H9 (cell line): Measurements from ENCODE around the gene CRYGD. TPM values are rescaled to one million over a fixed set of nuclear protein-coding genes. Genes with fewer than 3 reads are reported as not detected.

Experiments
- DNase-seq: peaks from one replicate; pipeline ENCODE4 v3.0.0-alpha.2; 2017
- H2AFZ ChIP-seq: one replicate; pipeline ENCODE4 v1.6.1; 2013; ENCODE audit warnings: mild to moderate bottlenecking, low read length, control low read depth, moderate library complexity
- H2AK5ac ChIP-seq: 2 replicates; pipeline ENCODE4 v1.6.1; 2013; ENCODE audit warnings: low read length, control low read depth, mixed read lengths; ENCODE audit not compliant: insufficient read length
- H2BK120ac ChIP-seq: one replicate; pipeline ENCODE4 v1.6.1; 2013; ENCODE audit warnings: low read depth, mild to moderate bottlenecking, low read length, control low read depth, inconsistent platforms; ENCODE audit not compliant: poor library complexity, severe bottlenecking
- H2BK12ac ChIP-seq: 2 replicates; pipeline ENCODE4 v1.6.1; 2013; ENCODE audit warnings: low read length, control low read depth, mixed read lengths, low read depth; ENCODE audit not compliant: insufficient read length
- H2BK15ac ChIP-seq: 2 replicates; pipeline ENCODE4 v1.6.1; 2013; ENCODE audit warnings: low read depth, low read length, control low read depth
- H2BK20ac ChIP-seq: one replicate; pipeline ENCODE4 v1.6.1; 2013; ENCODE audit warnings: low read depth, mild to moderate bottlenecking, low read length, control low read depth, inconsistent platforms; ENCODE audit not compliant: poor library complexity, severe bottlenecking
- H2BK5ac ChIP-seq: 2 replicates; pipeline ENCODE4 v1.6.1; 2013; ENCODE audit warnings: low read length, control low read depth, mixed read lengths; ENCODE audit not compliant: insufficient read length
- H3K14ac ChIP-seq: 2 replicates; pipeline ENCODE4 v1.6.1; 2013; ENCODE audit warnings: low read length, control low read depth; ENCODE audit not compliant: insufficient read depth
- H3K18ac ChIP-seq: 2 replicates; pipeline ENCODE4 v1.6.1; 2013; ENCODE audit warnings: low read depth, mild to moderate bottlenecking, mixed read lengths, low read length, control low read depth; ENCODE audit not compliant: insufficient read length
- H3K23ac ChIP-seq: 2 replicates; pipeline ENCODE4 v1.6.1; 2013; ENCODE audit warnings: low read length, control low read depth, mixed read lengths, low read depth; ENCODE audit not compliant: insufficient read length
- H3K23me2 ChIP-seq: 2 replicates; pipeline ENCODE4 v1.6.1; 2013; ENCODE audit warnings: low read depth, mild to moderate bottlenecking, mixed read lengths, low read length, control low read depth; ENCODE audit not compliant: insufficient read length, poor library complexity, severe bottlenecking
- H3K27ac ChIP-seq: 2 replicates; pipeline ENCODE4 v1.5.1; 2013; ENCODE audit warnings: low read length, control low read depth, mixed read lengths, low read depth; ENCODE audit not compliant: insufficient read length
- H3K27me3 ChIP-seq: 2 replicates; pipeline ENCODE4 v1.6.1; 2013; ENCODE audit warnings: low read length, control low read depth, inconsistent platforms; ENCODE audit not compliant: insufficient read depth
- H3K4ac ChIP-seq: 2 replicates; pipeline ENCODE4 v1.6.1; 2013; ENCODE audit warnings: low read depth, mild to moderate bottlenecking, control low read depth, inconsistent platforms, low read length, moderate library complexity
- H3K4me1 ChIP-seq: 2 replicates; pipeline ENCODE4 v1.6.1; 2013; ENCODE audit warnings: low read length, control low read depth, inconsistent platforms; ENCODE audit not compliant: insufficient read depth
- H3K4me2 ChIP-seq: 2 replicates; pipeline ENCODE4 v1.6.1; 2013; ENCODE audit warnings: low read length, control low read depth, mixed read lengths; ENCODE audit not compliant: insufficient read length, insufficient read depth
- H3K56ac ChIP-seq: 2 replicates; pipeline ENCODE4 v1.6.1; 2013; ENCODE audit warnings: low read depth, mild to moderate bottlenecking, mixed read lengths, low read length, control low read depth; ENCODE audit not compliant: insufficient read length
- H3K79me1 ChIP-seq: 2 replicates; pipeline ENCODE4 v1.6.1; 2013; ENCODE audit warnings: low read depth, mild to moderate bottlenecking, moderate library complexity, low read length, control low read depth, inconsistent platforms; ENCODE audit not compliant: insufficient read depth, poor library complexity, severe bottlenecking
- H3K79me2 ChIP-seq: 2 replicates; pipeline ENCODE4 v1.6.1; 2013; ENCODE audit warnings: low read length, control low read depth, inconsistent platforms; ENCODE audit not compliant: insufficient read depth
- H3K9ac ChIP-seq: 2 replicates; pipeline ENCODE4 v1.6.1; 2013; ENCODE audit warnings: low read length, control low read depth, mixed read lengths; ENCODE audit not compliant: insufficient read length; ENCODE audit errors: extremely low read depth
- H3K9me3 ChIP-seq: one replicate; pipeline ENCODE4 v1.6.1; 2013; ENCODE audit warnings: low read depth, low read length, inconsistent platforms; ENCODE audit not compliant: control insufficient read depth
- H3T11ph ChIP-seq: one replicate; pipeline ENCODE4 v1.6.1; 2013; ENCODE audit warnings: mild to moderate bottlenecking, low read length, control low read depth, inconsistent platforms
- H4K20me1 ChIP-seq: one replicate; pipeline ENCODE4 v1.6.1; 2013; ENCODE audit not compliant: control insufficient read depth, insufficient read length, insufficient read depth
- H4K5ac ChIP-seq: 2 replicates; pipeline ENCODE4 v1.6.1; 2013; ENCODE audit warnings: low read depth, mild to moderate bottlenecking, mixed read lengths, low read length, control low read depth; ENCODE audit not compliant: insufficient read length
- H4K8ac ChIP-seq: replicated peaks from 2 replicates; pipeline ENCODE4 v1.6.1; 2013; ENCODE audit warnings: low read length, control low read depth, mixed read lengths, low read depth; ENCODE audit not compliant: insufficient read length
- H4K91ac ChIP-seq: 2 replicates; pipeline ENCODE4 v1.6.1; 2013; ENCODE audit warnings: low read depth, mild to moderate bottlenecking, moderate library complexity, mixed read lengths, low read length, control low read depth; ENCODE audit not compliant: insufficient read length
- H3K27ac Mint-ChIP-seq, 3 experiments: 2 replicates in 2 of 3; 3 replicates in 1 of 3; pipeline ENCODE4 v1.8.0; 2020 to 2021; ENCODE audit warnings: mixed read lengths in 3 of 3, mild to moderate bottlenecking in 1 of 3, moderate library complexity in 1 of 3
- H3K27me3 Mint-ChIP-seq: 2 replicates; pipeline ENCODE4 v1.8.0; 2021; ENCODE audit warnings: low read depth, mild to moderate bottlenecking, moderate library complexity, mixed read lengths
- H3K36me3 Mint-ChIP-seq, 3 experiments: 2 replicates in 2 of 3; 3 replicates in 1 of 3; pipeline ENCODE4 v1.8.0; 2020 to 2021; ENCODE audit warnings: low read depth in 3 of 3, mixed read lengths in 3 of 3; ENCODE audit not compliant: insufficient read depth in 1 of 3
- H3K4me1 Mint-ChIP-seq, 2 experiments: 2 replicates each; pipeline ENCODE4 v1.8.0; 2020; ENCODE audit warnings: mixed read lengths in 2 of 2
- H3K4me3 Mint-ChIP-seq, 2 experiments: 2 replicates in 1 of 2; 3 replicates in 1 of 2; pipeline ENCODE4 v1.8.0; 2020 to 2021; ENCODE audit warnings: mild to moderate bottlenecking in 2 of 2, mixed read lengths in 2 of 2, moderate library complexity in 1 of 2
- H3K9me3 Mint-ChIP-seq, 2 experiments: 2 replicates in 1 of 2; 3 replicates in 1 of 2; pipeline ENCODE4 v1.8.0; 2020; ENCODE audit warnings: mild to moderate bottlenecking in 2 of 2, mixed read lengths in 2 of 2, moderate library complexity in 1 of 2
- CTCF ChIP-seq: fragments of 200-600 bp; sonication (generic); conservative IDR thresholded peaks from 3 replicates; pipeline ENCODE4 v1.8.0; 2021; ENCODE audit warnings: antibody characterized with exemption, mild to moderate bottlenecking
- total RNA-seq: library from RNA; stranded (reverse); gene quantifications from 2 replicates; pipeline ENCODE4 v1.2.1, GENCODE V29; 2021

The CRYGD gene
- total RNA-seq, 1 experiment from 2014 or later = not detected

- Histone ChIP-seq H3T11ph (no peak overlapping the region), H3K4me1 (peaks cover 2% of the 10 kb centered on the region), H4K20me1 (no peaks in the 10 kb centered on the region), H2BK5ac (no peak overlapping the region), H3K4ac (no peak overlapping the region), H3K9ac (no peak overlapping the region), H3K9me3 (no peaks in the 10 kb centered on the region), H2BK15ac (no peak overlapping the region), H4K8ac (no peak overlapping the region), H3K56ac (no peak overlapping the region), H3K79me2 (no peaks in the 10 kb centered on the region), H2AFZ (no peak overlapping the region), H4K5ac (no peak overlapping the region), H3K27ac (no peak overlapping the region), H4K91ac (no peak overlapping the region), H2BK12ac (no peak overlapping the region), H3K4me2 (no peak overlapping the region), H3K23ac (no peak overlapping the region), H2BK120ac (no peak overlapping the region), H3K27me3 (no peaks in the 10 kb centered on the region), H2BK20ac (no peak overlapping the region), H3K18ac (no peak overlapping the region), H3K79me1 (no peaks in the 10 kb centered on the region), H3K23me2 (no peaks in the 10 kb centered on the region), H3K14ac (no peak overlapping the region), H2AK5ac (no peak overlapping the region)
- no peaks in the 10 kb centered on the region for H3K27me3 Mint-ChIP-seq
- no peak for TF ChIP-seq CTCF
- H3K4me1 Mint-ChIP-seq = peaks cover 26 to 28% of the 10 kb centered on the region in 2 experiments
- peaks cover 14 to 16% of the 10 kb centered on the region in 2 experiments; a peak in 4 of 5 replicates for H3K9me3 Mint-ChIP-seq
- no peak overlapping the region for H3K27ac Mint-ChIP-seq
- H3K4me3 Mint-ChIP-seq = no peak overlapping the region
- H3K36me3 Mint-ChIP-seq = peaks cover under 1 to 13% (median 2%) of the 10 kb centered on the region in 3 experiments; a peak in 4 of 7 replicates
- DNase-seq = no peak
These were observed 22.7 kb upstream of the CRYGD start for GRCh38 chr2:208147008-208147407.
